Chondrocyte (in vitro differentiated cells): Measurements from ENCODE around the gene RRP12. TPM values are rescaled to one million over a fixed set of nuclear protein-coding genes. Genes with fewer than 3 reads are reported as not detected.

ENCODE experiments used
- DNase-seq: peaks from one replicate; pipeline ENCODE4 v3.0.0; 2021; ENCODE audit warnings: mixed read lengths, low spot score
- H3K27ac Mint-ChIP-seq: one replicate; pipeline ENCODE4 v1.8.0; 2021; ENCODE audit warnings: mild to moderate bottlenecking, moderate library complexity, mixed read lengths; ENCODE audit not compliant: unreplicated experiment
- H3K27me3 Mint-ChIP-seq: 2 replicates; pipeline ENCODE4 v1.8.0; 2021; ENCODE audit warnings: low read depth, mixed read lengths
- H3K36me3 Mint-ChIP-seq: 2 replicates; pipeline ENCODE4 v1.8.0; 2021; ENCODE audit warnings: low read depth, mixed read lengths
- H3K4me1 Mint-ChIP-seq: 2 replicates; pipeline ENCODE4 v1.8.0; 2021; ENCODE audit warnings: low read depth, mild to moderate bottlenecking, mixed read lengths
- H3K4me3 Mint-ChIP-seq: one replicate; pipeline ENCODE4 v1.8.0; 2021; ENCODE audit warnings: mild to moderate bottlenecking, moderate library complexity, mixed read lengths; ENCODE audit not compliant: unreplicated experiment
- H3K9me3 Mint-ChIP-seq: 2 replicates; pipeline ENCODE4 v1.8.0; 2021; ENCODE audit warnings: low read depth, mixed read lengths
- total RNA-seq: library from RNA; stranded (reverse); gene quantifications from 3 replicates; pipeline ENCODE4 v1.2.1, GENCODE V29; 2021
- TF ChIP-seq, protein P1 (sequence below): fragments of 200-600 bp; sonication (generic); IDR thresholded peaks from 2 replicates; pipeline ENCODE4 v1.5.0; 2021; ENCODE audit warnings: antibody characterized with exemption, mild to moderate bottlenecking, moderate library complexity

RRP12 gene
- total RNA-seq, 1 donor from 2014 or later = 22.1 TPM

DNA sequence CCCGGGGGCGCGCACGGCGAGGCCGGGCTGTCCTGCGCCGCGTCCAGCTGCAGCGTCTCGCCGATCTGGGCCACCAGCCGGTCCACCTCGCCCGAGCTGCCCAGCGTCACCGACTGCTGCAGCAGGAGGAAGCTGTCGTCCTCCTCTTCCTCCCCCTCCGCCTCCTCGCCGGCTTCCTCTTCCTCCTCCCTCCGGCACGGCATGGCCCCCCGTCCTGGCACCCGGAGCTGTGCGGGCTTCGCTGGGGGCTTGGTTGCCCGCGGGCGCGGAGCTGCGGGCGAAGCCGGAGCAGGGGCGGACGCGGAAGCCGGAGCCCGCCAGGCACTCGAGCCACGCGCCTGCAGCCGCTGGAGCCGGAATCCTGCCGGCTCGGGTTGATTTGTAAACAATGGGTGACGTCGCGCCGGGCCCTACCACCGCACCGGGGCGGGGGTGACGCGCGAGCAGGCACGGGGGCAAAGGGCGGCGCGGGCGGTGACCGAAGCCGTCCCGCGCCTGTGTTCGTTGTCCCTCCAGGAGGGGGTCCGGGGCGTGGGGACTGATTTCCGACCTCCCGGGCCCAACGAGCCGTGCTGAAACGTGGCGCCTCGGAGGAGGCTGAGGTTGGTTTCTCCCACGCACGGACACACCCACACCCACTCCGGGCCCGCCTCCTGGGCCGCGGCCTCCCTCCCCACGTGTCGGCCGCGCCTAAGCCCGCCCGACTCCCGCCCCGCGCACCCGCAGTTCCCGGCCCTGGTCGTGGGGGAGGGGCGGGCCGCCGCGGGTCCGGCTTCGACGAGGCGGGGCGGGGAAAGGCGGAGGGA is 66.6 kb downstream of the RRP12 start, which contains the start of gene FRAT2:
Gene FRAT2, minus strand, starts transcription at position 360 of the 806 bp plus-strand sequence. Its CDS starts 157 bp downstream, at position 203.
- TF ChIP-seq, protein P1, sequence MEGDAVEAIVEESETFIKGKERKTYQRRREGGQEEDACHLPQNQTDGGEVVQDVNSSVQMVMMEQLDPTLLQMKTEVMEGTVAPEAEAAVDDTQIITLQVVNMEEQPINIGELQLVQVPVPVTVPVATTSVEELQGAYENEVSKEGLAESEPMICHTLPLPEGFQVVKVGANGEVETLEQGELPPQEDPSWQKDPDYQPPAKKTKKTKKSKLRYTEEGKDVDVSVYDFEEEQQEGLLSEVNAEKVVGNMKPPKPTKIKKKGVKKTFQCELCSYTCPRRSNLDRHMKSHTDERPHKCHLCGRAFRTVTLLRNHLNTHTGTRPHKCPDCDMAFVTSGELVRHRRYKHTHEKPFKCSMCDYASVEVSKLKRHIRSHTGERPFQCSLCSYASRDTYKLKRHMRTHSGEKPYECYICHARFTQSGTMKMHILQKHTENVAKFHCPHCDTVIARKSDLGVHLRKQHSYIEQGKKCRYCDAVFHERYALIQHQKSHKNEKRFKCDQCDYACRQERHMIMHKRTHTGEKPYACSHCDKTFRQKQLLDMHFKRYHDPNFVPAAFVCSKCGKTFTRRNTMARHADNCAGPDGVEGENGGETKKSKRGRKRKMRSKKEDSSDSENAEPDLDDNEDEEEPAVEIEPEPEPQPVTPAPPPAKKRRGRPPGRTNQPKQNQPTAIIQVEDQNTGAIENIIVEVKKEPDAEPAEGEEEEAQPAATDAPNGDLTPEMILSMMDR = no peak
- no peaks in the 10 kb centered on the region for H3K36me3 Mint-ChIP-seq
- peak; percentile 95 for DNase-seq
- H3K27ac Mint-ChIP-seq = peak within 1 kb of the TSS; percentile 86
- H3K9me3 Mint-ChIP-seq = no peaks in the 10 kb centered on the region
- peaks cover 38% of the 10 kb centered on the region for H3K4me1 Mint-ChIP-seq
- peaks cover 21% of the 10 kb centered on the region for H3K27me3 Mint-ChIP-seq
- peak within 1 kb of the TSS; percentile 77 for H3K4me3 Mint-ChIP-seq

DNA sequence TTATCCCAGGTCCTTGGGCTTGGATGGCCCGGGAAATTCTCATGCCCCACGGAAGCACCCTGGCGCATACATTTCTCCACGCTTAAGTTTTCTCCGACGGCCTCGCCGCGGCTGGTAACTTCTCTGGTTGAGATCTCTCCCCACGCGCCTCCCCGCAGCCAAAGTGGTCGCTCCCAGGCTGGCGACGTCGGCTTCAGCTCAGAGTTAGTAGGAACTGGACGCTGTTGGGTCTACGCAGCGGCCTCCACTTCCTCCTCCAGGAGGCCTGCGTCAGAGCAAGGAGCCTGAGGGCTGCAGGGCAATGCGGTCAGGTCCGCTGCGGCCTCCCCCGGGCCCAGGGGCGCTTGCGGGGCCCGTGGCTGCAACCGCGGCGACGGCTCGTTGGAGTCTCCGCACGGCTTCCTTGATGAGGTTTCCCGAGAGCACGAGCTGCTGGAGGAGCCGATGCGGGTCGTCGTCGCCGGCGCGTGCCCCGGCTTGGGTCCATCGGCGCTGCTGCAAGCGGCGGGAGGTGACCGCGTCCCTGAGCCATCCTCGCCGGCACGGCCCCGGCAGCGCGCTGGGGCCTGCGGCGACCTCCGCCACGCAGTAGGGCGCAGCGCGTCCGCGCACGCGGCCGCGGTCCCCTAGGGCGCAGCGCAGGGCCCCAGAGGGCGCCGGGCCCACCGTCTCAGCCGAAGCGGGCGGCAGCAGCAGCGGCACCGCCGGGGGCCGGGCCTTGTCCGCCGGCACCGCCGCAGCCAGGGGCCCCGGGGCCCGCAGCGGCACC is 67.4 kb downstream of the RRP12 start:
- peaks cover 21% of the 10 kb centered on the region for H3K27me3 Mint-ChIP-seq
- H3K9me3 Mint-ChIP-seq = no peaks in the 10 kb centered on the region
- TF ChIP-seq, protein P1 = no peak
- no peak for DNase-seq
- H3K4me3 Mint-ChIP-seq = peak overlapping the region; percentile 77
- peak overlapping the region; percentile 86 for H3K27ac Mint-ChIP-seq
- H3K36me3 Mint-ChIP-seq = peaks cover under 1% of the 10 kb centered on the region
- peaks cover 38% of the 10 kb centered on the region for H3K4me1 Mint-ChIP-seq

DNA sequence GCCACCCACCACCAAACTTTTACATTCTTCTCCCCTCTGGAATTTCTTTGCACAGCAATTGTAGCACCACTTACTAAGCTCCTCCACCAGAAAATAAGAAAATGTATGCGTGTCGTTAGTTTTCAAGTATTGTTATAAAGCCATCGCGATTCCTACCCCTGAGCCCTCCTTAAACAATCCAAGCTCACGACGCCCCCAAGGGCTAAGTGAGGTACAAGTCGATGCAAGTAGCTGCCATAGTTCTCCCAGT is 67.9 kb downstream of the RRP12 start:
- DNase-seq = no peak
- TF ChIP-seq, protein P1 = peak; percentile 26
- Mint-ChIP-seq H3K27ac (peak overlapping the region; percentile 86), H3K36me3 (peaks cover 2% of the 10 kb centered on the region), H3K4me3 (peak overlapping the region; percentile 77), H3K4me1 (peaks cover 38% of the 10 kb centered on the region), H3K9me3 (no peaks in the 10 kb centered on the region), H3K27me3 (peaks cover 19% of the 10 kb centered on the region)

DNA sequence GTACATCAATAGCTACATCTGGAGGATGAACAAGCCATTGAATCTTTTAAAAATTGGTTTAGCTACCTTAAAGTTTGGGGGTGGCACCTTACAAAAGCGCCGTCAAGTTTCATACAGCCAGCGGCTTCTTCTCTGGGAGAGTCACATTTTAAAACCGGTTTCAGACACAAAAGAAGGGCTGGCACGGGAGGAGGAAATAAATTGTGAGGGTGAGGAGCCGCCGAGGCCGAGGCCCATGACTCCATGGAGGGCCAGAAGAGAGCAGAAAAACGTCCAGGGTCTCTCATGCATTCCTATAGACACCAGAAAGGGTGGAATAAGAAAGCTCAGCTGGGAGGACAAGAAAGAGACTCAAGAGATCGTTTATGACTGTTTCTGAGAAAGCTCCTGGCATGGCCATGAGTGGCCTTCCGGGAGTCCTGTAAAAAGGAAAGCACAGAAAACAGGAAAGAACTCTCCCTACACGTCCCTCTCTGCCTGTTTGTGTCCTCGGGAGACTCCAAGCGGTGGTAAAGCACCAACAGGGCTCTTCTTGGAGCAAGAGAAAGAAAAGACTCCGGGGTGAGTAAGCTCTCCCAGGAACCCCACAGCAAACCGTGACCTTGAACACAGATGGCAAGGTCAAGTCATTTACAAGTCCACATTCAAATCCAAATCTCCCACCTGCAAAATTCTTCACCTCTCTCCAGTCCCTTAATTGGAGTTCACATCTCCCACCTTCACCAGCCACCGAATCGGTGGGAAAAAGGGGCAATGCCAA is 68.4 kb downstream of the RRP12 start:
- peak overlapping the region; percentile 77 for H3K4me3 Mint-ChIP-seq
- TF ChIP-seq, protein P1 = peak; percentile 70
- H3K27me3 Mint-ChIP-seq = peaks cover 16% of the 10 kb centered on the region
- H3K36me3 Mint-ChIP-seq = peaks cover 2% of the 10 kb centered on the region
- H3K27ac Mint-ChIP-seq = peak overlapping the region; percentile 86
- H3K9me3 Mint-ChIP-seq = no peaks in the 10 kb centered on the region
- H3K4me1 Mint-ChIP-seq = peaks cover 38% of the 10 kb centered on the region
- no peak for DNase-seq

DNA sequence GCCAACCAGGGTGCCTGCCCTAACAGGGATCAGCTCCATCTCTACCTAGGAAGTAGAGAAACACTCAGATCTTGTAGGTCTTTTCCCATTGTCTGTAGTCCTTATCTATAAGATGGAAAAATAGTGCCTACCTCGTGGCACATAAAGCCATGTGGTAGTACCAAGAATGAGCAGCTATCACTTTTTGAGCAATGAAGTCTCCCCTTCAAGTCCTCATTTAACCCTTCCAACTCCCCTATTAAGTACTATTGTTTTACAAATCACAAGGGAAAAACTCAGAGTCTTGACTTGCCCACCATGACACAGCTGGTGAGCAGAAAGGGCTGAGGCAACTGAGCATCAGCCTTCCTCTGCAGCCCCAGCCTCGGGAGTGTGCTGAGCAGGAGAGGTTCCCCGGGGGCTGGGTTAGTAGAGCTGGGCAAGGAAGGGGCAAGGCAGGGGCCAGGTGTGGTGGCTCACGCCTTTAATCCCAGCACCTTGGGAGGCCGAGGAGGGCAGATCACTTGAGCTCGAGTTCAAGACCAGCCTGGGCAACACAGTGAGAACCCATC is 69.9 kb downstream of the RRP12 start:
- Mint-ChIP-seq H3K27me3 (peaks cover 4% of the 10 kb centered on the region), H3K9me3 (no peaks in the 10 kb centered on the region), H3K36me3 (peaks cover 2% of the 10 kb centered on the region), H3K27ac (no peak overlapping the region), H3K4me1 (peaks cover 29% of the 10 kb centered on the region), H3K4me3 (no peak overlapping the region)
- TF ChIP-seq, protein P1 = no peak
- no peak for DNase-seq
